Muscle of arm (tissue), 12 donors: Measurements from ENCODE around the gene SLC19A2. TPM values are rescaled to one million over a fixed set of nuclear protein-coding genes. Genes with fewer than 3 reads are reported as not detected.

Experiments
- polyA plus RNA-seq, 12 donors: library from polyadenylated mRNA; unstranded; fragments of 120-200 nt; gene quantifications; one replicate each; pipeline ENCODE4 v1.2.1, GENCODE V29; 2013; ENCODE audit not compliant: insufficient read length in 12 of 12

Gene SLC19A2
- polyA plus RNA-seq, 12 donors = 6.1 to 11.2 (median 9.0) TPM; not detected in 1

Other genes starting within 250 kb of the SLC19A2 start
- gene NME7, start 118.1 kb downstream of the SLC19A2 start, polyA plus RNA-seq = 10 to 100 TPM in 10 of 12 donors, not detected in 2; 15.1 to 28.1 (median 21.9) TPM
- 10 to 100 TPM in 10 of 12 donors, 1 to 10 TPM in 1, not detected in 1; 5.1 to 25.5 (median 20.9) TPM for gene BLZF1, start 117.7 kb downstream of the SLC19A2 start, polyA plus RNA-seq
- 1 to 10 TPM in 6 of 12 donors, under 1 TPM in 5, not detected in 1; 0.58 to 7.8 (median 1.1) TPM for gene CCDC181, start 58.5 kb downstream of the SLC19A2 start, polyA plus RNA-seq
- 1 to 10 TPM in 4 of 12 donors, under 1 TPM in 6, not detected in 2; 0.04 to 2.0 (median 0.68) TPM for gene F5, start 100.5 kb upstream of the SLC19A2 start, polyA plus RNA-seq
- 1 to 10 TPM in 9 of 12 donors, under 1 TPM in 1, not detected in 2; 0.57 to 3.6 (median 1.3) TPM for gene SELP, start 144.2 kb upstream of the SLC19A2 start, polyA plus RNA-seq
- 10 to 100 TPM in 1 of 12 donors, 1 to 10 TPM in 9, not detected in 2; 1.2 to 13.6 (median 2.3) TPM for gene SELL, start 225.7 kb upstream of the SLC19A2 start, polyA plus RNA-seq
- gene SELE, start 248.1 kb upstream of the SLC19A2 start, polyA plus RNA-seq = 1 to 10 TPM in 8 of 12 donors, under 1 TPM in 2, not detected in 2; 0.93 to 7.4 (median 1.2) TPM